ENCODE results near the gene SLC19A2.
A peak's percentile ranks its signal among the peaks of the same experiment; 100 is the strongest.
"Not testable (repeated sequence)": the region's sequence is repeated elsewhere in the genome, so short reads cannot be mapped to it uniquely, and the experiment has no call there.

The SLC19A2 gene

DNA sequence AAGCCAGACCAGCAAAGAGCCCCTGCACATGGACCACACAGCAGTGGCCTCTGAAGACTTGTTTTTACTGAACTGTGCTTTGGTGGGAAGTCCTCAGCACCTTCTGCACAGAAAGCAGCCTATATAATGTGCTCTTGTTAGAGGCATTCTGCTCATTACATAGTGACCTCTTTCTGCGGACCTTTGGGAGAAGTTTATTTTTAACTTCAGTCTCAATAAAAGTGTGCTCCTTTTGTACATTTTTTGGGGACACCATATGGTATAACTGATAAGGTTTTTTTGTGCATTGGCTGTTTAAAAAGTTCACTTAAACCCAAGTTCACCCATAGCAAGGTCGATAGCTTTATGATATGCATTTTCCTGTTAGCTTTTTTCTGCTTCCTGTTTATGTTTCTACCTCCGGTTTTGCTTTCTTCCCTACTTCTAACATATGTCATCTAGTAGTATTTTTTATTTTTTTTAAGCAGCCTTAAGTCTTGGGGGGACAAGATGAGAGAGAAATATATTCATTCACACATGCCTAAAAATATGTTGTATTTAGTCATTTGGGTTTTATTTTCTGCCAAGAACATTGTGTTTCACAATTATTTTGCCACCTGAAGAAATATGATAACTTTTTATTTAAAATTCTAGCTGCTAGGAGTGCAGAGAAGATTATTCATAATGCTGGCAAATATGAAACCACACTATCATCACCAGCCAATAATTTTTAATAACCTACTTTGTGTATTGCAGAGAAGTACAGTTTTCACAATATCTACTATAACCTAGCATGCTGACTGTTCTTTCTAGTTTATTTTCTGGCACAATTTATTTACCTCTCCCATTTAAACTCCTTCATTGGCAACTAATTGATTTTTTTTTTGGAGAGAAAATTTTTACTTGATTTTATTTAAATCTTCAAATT is 22.9 kb upstream of the SLC19A2 start:
- no peak for DNase-seq

DNA sequence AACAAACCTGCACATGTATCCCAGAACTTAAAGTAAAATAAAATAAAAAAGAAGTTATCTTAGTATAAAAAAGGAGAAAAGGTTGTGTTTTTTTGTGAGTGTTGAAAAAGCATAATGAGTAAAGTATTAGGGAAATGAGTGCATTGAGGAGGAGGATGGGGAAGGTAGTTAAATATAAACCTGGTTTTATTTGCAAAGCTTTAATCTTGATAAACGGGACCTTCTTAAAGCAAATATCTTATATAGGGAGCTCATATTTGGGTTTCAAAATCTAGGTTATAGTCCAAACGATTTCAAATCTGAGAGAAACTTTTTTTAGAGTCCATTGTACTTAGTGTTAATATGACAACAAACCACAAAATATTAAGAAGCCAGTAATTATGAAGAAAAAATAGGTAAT is 21.7 kb upstream of the SLC19A2 start:
- no peak for DNase-seq

DNA sequence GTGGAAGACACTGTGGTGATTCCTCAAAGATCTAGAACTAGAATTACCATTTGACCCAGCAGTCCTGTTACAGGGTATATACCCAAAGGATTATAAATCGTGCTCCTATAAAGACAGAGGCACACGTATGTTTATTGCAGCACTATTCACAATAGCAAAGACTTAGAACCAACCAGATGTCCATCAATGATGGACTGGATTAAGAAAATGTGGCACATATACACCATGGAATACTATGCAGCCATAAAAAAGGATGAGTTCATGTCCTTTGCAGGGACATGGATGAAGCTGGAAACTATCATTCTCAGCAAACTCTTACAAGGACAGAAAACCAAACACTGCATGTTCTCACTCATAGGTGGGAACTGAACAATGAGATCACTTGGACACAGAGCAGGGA is 17.9 kb upstream of the SLC19A2 start:
- DNase-seq: not testable (repeated sequence)

DNA sequence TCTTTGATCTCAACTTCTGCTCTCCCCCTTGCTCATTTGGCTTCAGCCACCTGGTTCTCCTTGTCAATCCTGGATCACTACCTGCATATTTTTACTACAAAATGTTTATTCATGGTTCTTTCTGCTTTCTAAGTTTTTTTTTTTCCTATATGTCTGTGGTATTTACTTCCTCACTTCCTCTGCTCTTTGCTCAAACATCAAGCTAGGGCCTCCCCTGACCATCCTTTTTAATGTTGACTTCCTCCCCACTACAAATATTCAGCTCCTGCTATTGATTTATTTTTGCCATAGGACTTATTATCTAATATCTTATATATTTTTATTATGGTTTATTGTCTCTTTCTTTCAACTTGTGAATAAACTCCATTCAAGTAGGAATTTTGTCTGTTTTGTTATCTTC is 14.1 kb upstream of the SLC19A2 start:
- DNase-seq: no peak

DNA sequence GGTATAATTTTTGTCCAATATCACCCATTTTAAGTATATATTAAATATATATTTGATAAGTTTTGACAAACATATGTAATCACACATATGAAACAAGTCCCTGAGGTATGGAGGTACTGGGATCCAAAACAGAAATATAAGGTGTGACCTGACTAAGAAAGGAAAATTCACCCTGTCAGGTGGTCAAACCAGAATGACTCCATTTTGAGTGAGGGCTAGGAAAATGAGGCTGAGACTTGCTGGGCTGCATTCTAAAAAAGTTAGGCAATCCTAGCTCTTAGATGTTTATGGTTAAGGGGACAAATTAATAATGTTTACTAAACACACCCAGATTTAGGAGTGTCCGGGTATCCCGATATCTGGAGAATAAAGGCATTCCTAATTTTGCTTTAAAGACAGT is 11.6 kb upstream of the SLC19A2 start:
- DNase-seq: no peak

DNA sequence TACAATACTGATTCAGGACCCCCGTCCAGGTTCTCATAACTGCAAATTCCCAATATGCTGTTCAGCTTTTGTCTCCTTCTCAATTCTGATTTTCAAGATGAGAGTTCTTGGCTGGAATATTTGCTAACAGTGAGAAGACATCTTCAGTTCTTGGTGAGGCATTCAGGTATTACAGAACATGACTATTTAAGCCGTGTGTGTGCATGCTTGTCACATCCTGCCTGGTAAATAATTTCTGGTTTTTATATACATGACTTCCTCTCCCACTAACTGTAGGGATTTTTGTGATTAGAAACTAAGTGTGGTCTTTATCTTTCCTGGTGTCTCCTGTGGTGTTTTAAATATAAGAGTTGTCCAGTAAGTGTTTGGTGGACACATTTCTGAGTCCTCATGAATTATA is 10.2 kb upstream of the SLC19A2 start:
- DNase-seq: no peak

DNA sequence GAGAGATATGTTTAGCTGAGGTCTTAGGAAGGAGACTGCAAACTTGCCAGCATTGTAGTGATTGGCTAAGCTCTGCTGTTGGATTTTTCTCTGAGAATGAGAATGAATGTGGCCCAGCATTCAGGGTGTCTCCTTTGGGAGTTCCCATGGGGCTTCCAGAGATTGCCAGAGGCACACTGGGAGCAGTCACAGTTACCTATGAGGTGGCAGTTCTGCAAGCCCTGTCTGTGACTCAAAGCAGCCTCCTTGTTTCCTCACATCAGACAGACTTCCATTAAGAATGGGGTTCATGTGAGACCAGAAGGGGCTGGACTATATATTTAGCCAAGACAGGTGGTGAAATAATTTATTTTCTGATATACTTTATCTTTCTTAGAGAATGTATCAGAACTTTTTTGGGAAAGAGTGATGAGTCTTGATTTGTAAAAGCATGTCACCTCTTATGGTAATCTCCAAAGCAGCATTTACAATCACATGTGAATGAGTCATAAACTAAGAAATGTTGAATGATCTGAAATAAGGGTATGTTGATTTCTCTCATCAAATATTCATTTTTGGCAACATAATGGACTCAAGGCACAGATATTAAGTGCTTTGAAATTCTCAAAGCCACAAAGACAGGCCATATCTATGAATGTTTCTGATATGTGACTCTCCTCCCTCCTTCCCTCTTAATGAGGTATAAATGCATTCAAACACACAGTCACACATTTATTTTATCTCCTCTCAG is 9.5 kb upstream of the SLC19A2 start:
- DNase-seq: no peak

DNA sequence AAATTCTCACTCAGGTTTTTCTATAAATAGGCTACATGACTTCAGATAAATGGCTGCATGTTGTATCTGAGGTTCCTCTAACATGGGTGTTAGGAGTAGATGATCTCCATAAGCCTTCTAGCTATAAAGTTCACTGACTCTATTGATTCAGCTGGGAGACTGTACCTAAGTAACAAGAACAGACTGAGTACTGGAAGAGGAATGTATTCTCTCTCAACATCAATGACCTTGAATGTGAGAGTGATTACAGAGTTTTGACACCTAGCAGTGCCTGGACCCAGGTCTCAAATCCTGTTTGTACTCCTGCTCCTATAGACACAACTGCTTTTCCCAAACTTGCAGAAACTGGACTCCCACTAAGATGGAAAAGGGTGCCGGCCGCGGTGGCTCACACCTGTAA is 8.6 kb upstream of the SLC19A2 start:
- no peak for DNase-seq

DNA sequence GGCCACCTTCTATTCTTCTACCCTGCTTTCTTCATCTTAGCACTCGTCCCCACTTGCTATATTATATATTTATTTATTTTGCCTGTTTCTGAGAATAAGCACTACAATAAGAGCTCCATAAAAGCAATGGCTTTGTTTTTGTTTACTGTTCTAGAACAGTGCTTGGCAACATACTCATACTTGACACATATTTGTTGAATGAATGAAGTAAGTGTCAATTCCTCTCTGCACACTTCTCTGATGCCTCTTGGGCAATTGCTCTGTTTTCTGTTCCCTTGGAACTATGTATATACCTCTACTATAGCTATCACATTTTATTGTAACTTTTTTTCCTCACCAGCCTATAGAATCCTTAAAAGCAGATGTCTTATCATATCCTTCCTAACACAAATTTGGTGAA is 7.5 kb upstream of the SLC19A2 start:
- no peak for DNase-seq

DNA sequence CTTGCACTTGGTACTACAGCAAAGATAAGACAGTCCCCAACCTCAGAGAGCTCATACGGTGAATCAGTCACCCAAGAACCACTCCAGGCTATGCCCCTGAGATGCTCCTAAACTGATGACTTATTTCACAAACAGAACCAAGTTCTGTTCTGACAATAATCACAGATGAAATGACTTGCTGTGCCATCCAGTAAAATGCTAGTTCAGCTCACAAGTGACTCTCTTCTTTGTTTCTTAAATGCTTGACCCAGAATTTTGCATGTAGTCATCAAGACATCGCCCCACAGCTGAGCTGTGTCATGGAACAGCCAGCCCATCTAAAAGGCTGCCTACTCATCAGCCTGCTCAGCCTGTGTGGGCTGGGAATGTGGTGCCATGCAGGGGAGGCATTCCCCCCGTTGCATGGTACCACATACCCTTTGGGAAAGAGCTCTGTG is 6.1 kb upstream of the SLC19A2 start:
- DNase-seq: no peak

DNA sequence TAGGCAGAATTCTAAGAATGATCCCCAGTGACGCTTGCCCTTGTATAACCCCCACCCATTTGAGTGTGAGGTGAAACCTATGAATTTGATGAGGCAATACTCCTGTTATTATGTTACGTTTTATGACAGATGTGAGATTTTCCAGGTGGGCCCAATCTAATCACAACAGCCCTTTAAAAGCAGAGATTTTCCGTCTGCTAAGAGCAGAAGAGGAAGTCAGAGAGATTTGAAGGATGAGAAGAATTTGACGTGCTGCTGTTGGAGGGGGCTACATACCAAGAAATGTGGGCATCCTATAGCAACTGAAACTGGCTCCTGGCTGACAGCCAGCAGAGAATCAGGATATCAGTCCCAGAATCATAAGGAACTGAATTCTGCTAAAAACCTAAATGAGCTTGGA is 2.4 kb upstream of the SLC19A2 start:
- peak in 1 of 2 experiments; percentile 18 for DNase-seq

DNA sequence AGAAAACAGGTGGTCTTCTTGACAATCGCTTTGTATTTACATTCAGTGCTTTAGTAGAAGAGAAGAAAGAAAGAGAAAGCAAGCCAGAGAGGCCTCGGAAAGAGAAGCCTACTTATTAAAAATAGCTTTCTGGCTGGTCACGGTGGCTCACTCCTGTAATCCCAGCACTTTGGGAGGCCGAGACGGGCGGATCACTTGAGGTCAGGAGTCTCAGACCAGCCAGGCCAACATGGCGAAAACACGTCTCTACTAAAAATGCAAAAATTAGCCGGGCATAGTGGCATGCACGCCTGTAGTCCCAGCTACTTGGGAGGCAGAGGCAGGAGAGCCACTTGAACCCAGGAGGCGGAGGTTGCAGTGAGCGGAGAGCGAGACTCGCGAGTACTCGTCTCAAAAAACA is 1.8 kb upstream of the SLC19A2 start:
- DNase-seq: no peak

DNA sequence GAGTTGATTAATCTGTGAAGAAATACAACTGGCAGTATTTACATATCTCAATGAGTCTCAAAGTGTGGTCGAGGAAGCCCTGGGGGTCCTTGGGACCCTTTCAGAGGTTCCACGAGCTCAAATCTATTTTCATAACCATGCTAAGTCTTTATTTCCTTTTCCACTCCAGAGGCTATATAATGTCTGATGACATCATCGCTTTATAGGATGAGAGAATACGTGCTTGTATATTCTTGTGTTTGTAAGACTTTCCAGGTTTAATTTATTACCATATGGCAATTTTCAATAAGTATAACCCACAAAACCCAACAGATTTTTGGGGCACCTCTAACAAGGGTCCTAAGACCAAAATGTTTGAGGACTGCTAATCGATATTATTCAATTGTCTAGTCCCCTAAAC is 1.4 kb upstream of the SLC19A2 start:
- no peak for DNase-seq

DNA sequence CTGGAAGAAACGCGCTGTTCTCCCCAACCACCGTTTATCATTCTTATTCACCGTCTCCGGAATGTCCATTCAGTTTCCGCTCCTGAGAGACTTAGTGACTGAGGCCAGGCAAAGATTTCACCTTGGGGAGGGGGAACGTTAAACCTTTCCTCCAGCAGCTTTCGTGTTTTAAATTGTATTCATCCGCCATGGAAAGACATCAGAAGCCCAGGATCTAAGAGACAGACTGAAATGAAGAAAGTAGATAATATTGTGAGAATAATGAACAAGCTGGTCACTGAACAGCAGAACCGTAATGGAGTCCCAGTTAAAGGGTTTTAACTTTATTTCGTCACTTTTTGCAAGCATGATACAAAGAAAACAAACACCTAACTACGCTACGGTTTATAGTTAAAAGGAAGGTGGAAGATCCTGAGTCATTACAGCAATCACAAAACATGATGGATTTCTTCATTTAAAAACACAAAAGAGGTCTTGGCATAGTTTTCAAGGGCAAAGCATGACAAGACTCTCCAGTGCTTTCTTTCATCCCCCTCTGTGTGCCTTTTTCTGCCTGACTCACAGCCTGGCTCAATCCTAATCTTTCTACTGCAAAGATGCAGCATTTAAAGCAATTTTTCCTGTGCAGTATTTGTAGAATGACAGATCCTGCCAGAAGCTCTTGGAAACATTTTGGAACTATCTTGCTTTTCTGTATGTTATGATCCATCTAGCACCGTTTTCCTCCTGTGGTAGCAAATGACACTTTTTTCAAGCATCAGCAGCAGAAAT is 722 bp upstream of the SLC19A2 start:
- no peak for DNase-seq

DNA sequence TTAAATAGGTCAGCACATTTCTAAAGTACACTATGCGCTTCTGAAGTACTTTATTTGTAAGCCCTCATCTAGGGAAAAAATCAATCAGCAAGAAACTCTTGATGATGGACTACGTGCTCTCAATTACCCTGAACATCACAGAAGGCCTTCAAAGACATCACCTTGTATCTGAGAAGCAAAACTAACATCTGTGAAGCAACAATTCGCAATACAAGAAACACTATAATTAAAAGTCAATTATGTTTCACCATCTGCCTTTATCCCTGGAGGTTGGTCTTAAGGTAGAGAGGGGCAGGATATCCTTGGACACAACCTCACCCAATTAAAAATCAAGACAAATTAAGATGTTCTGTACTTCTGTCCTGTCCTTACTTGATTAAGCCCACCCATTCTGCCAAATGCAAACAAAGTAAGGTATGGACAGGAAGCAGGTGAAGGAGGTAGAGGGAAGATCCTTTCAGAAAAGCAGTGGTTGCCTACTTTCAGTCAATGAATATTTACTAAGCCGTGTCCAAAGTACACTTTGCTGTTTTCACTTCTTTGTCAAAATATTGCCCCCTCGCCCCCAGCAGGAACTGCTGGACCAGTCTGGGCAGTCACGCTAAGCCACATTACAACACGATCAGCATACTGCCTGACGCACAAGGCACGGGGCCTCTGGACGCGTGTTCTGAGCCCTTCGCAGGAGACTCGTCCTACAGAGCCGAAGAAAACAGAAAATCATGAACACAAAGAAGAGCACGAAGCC is 887 bp downstream of the SLC19A2 start:
- peak; percentile 49 to 68 for DNase-seq

DNA sequence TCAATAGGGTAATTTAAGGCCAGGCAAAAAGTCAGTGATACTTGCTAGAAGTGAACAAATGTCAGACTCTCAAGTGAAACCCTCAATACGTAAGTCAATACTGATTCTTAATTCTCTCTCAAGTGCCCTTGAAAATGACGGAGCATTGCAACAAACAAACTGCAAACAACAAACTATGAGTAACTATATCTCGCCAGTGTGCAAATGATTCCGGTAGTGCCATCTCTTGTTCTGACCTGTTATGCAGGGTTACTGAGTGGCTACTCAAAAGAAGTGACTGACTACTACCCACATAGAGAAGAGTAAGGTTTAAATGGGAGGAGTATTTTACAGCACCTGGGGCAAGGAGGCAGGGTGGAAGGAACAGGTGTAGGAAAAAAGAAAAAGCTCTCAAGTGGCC is 1.6 kb downstream of the SLC19A2 start:
- DNase-seq: peak in 1 of 2 experiments; percentile 32

DNA sequence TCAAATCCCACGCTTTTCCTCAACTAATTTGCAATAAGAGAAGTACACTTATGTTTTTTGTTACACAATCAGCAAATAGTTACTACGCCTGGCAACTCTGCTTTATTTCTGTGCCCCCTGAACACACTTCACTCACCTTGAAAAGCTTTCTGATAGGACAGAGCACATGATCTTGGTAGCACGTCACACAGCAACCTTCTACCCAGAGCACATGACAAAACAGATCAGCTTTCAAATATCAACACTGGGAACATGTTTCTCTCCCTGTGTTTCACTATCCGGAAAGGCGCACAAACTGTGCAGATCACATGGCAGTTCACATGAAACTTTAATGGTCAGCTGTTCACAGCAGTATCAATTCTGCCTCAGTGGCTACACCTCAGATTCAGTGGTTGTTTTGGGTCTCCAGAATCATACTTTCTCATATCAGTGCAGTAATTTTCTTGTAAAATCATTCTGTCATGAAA is 2.2 kb downstream of the SLC19A2 start:
- DNase-seq: peak in 1 of 2 experiments; percentile 35

DNA sequence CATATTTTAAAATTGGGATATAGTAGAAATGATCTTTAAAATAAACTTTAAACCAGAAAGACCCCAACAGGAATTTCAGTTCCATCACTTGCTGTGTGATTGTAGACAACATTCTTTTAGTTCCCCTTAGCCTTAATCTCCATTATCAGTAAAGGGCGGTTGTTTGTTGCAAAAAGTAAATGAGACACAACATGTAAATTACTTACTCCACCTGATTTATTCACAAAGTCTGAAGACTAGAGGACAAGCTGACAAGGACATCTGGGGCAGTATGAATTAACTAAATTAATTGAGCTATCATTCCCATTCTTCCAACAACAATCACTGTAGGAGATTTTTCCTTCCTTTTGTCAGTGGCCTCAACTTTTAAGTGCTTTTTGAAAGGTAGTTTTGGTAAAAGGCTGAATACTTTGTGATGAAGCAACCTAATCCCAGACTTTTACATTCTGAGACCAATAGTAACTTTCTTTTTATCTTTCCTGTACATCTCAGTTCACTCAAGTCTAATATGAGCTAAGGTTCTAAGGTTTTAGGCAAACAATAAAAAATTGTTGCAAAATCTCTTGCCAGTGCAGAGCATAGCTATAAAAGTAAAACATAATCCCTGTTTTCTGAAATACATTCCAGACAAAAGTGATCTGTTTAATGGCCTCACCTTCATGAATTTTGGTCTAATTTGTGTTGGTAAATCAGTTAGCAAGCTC is 6.2 kb downstream of the SLC19A2 start:
- no peak for DNase-seq

DNA sequence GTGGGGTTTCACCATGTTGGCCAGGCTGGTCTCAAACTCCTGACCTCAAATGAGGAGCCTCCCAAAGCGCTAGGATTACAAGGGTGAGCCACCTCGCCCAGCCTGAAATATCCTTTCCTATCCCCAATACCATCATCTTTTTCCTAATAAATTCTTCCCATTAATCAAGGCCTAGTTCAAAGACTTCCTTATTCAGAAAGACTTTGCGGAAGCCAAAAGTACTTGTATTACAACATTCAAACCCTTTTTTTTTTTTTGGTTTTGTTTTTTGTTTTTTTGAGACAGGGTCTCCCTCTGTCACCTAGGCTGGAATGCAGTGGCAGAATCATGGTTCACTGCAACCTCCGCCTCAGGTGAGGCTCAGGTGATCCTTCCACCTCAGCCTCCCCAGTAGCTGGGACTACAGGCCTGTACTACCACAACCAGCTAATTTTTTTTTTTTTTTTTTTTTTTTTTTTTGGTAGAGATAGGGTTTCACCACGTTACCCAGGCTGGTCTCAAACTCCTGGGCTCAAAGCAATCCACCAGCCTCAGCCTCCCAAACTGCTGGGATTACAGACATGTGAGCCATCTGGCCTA is 7.6 kb downstream of the SLC19A2 start:
- DNase-seq: no peak

DNA sequence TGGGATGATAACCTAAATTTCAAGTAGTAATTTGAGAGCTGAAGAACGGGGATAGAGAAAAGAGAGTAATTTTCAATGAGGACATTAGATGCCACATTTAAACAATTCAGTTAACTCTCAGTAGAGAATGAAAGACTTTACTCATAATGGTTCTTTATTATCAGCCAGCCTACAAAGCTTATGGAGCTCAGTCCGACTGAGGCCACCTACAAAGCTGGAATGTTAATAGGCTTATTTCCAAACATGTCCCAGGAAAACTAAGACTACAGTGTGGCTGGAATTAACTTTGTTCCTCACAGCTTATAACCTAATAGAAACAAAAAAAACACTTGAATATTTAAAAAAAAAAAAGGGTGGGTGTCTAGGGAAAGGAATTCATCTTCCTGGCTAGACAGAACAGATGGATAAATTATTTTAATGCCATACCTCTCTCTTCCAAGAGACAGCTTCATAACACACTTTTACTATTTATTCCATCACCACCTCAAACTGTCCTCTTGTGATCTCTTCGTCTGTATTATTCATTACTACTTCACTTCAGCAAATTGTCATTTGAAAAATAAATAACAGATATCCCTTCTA is 9.8 kb downstream of the SLC19A2 start:
- DNase-seq: no peak

Data from NCI-H524 (cell line).